Activated CD8-positive, alpha-beta memory T cell treated with anti-CD3 and anti-CD28 coated beads, Interleukin-2, amount 10 ng/mL, durations not matched to agents 7 days and 5 days (primary cell): ENCODE measurements around the gene TMEM87B. TPM values are rescaled to one million over a fixed set of nuclear protein-coding genes. Genes with fewer than 3 reads are reported as not detected.

ENCODE experiments used
- ATAC-seq: fragments of 150-1000 bp; cut with Tn5 transposase; one replicate; pipeline ENCODE4 v1.10.0; 2021; ENCODE audit warnings: moderate library complexity
- CTCF ChIA-PET: fragments of 350-600 bp; sonication (Branson Sonifier 250); formaldehyde crosslinking; loops from one replicate; lab custom pipeline; 2021; ENCODE audit warnings: antibody characterized with exemption; lab: Charles Lee
- DNase-seq: peaks from one replicate; pipeline ENCODE4 v3.0.0-alpha.2; 2020
- H3K27ac Mint-ChIP-seq: one replicate; pipeline ENCODE4 v1.8.0; 2021; ENCODE audit warnings: mild to moderate bottlenecking, mixed read lengths
- H3K27me3 Mint-ChIP-seq: one replicate; pipeline ENCODE4 v1.8.0; 2021; ENCODE audit warnings: mixed read lengths
- H3K36me3 Mint-ChIP-seq: one replicate; pipeline ENCODE4 v1.8.0; 2021; ENCODE audit warnings: mild to moderate bottlenecking, mixed read lengths
- H3K4me1 Mint-ChIP-seq: one replicate; pipeline ENCODE4 v1.8.0; 2021; ENCODE audit warnings: mixed read lengths
- H3K4me3 Mint-ChIP-seq: one replicate; pipeline ENCODE4 v1.8.0; 2021; ENCODE audit warnings: mild to moderate bottlenecking, moderate library complexity, mixed read lengths
- H3K9me3 Mint-ChIP-seq: one replicate; pipeline ENCODE4 v1.8.0; 2022; ENCODE audit warnings: low read depth, mixed read lengths
- total RNA-seq, 2 experiments: library from RNA; stranded (reverse); gene quantifications; one replicate each; pipeline ENCODE4 v1.2.3, GENCODE V29; 2021

TMEM87B gene
- 10 to 100 TPM; 19.1 to 19.7 TPM for total RNA-seq

DNA sequence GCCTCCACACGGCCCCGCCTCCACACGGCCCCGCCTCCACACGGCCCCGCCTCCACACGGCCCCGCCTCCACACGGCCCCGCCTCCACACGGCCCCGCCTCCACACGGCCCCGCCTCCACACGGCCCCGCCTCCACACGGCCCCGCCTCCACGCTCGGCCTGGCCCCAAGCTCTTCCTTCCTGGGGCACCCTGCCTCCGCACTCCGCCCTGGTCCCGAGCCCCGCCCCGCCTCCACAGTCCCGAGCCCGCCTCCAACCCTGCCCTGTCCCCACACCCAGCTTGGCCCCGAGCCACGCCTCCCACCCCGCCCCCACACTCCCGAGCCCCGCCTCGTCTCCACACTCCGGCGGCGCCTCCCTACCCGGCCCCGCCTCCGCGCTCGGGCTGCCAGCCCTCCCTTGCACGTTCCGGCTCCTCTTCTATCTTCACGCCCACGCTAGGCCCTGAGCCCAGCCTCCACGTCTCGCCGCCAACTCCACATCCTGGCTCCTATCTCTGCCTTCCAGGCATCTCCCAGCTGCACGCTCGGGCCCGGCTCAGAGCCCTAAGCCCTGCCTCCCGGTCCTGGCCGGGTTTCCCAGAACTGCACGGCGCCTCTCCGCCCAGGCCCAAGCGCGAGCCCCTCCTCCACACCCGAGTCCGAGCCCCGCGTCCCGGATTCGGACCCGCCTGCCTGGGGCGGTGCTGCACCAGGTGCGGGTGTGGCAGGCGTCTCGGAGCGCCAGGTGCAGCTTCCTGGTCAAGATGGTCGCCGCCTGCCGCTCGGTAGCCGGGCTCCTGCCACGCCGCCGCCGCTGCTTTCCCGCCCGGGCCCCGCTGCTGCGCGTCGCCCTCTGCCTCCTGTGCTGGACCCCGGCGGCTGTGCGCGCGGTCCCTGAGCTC lies at the start of gene TMEM87B:
Gene TMEM87B, plus strand, starts transcription at position 423 of the 883 bp plus-strand sequence. Its CDS starts 323 bp downstream, at position 746.
- Mint-ChIP-seq H3K27me3 (no peaks in the 10 kb centered on the region), H3K27ac (peak within 1 kb of the TSS; percentile 99), H3K9me3 (no peaks in the 10 kb centered on the region), H3K4me1 (peaks cover 38% of the 10 kb centered on the region), H3K4me3 (peak within 1 kb of the TSS; percentile 94), H3K36me3 (peaks cover 20% of the 10 kb centered on the region)
- peak; percentile 78 for ATAC-seq
- DNase-seq = peak; percentile 99
- CTCF ChIA-PET = interaction anchor here (0.6 to 1.5 kb wide), 4 partner anchors 159 to 204 kb away, joined by 3 to 9 read pairs (median 3); partner anchors contain the start of gene ZC3H8

GRCh38 chr2:112005406-112006075 lies 49.5 kb upstream of the TMEM87B start:
- Mint-ChIP-seq H3K4me1 (peaks cover 11% of the 10 kb centered on the region), H3K27ac (no peak overlapping the region), H3K27me3 (peaks cover 16% of the 10 kb centered on the region), H3K36me3 (no peaks in the 10 kb centered on the region), H3K4me3 (no peak overlapping the region), H3K9me3 (no peaks in the 10 kb centered on the region)
- CTCF ChIA-PET = no interaction called here
- DNase-seq (peak; percentile 35), ATAC-seq (no peak)

DNA sequence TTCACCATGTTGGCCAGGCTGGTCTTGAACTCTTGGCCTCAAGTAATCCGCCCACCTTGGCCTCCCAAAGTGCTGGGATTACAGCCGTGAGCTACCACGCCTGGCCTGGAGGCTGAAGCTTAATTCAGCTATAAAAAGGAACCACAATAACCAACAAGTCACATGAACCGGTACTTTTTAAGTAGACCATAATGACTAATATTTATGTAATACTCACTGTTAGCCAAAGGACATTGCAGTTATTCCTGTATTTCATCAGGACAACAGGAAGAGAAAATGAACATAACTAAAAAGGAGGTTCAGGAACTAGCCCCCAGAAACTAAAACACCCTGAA lies 49.0 kb upstream of the TMEM87B start:
- peaks cover 12% of the 10 kb centered on the region for H3K27me3 Mint-ChIP-seq
- no peaks in the 10 kb centered on the region for H3K36me3 Mint-ChIP-seq
- peaks cover 11% of the 10 kb centered on the region for H3K4me1 Mint-ChIP-seq
- ATAC-seq (no peak), DNase-seq (no peak)
- H3K9me3 Mint-ChIP-seq = no peaks in the 10 kb centered on the region
- H3K27ac Mint-ChIP-seq = no peak overlapping the region
- no peak overlapping the region for H3K4me3 Mint-ChIP-seq
- CTCF ChIA-PET = no interaction called here

DNA sequence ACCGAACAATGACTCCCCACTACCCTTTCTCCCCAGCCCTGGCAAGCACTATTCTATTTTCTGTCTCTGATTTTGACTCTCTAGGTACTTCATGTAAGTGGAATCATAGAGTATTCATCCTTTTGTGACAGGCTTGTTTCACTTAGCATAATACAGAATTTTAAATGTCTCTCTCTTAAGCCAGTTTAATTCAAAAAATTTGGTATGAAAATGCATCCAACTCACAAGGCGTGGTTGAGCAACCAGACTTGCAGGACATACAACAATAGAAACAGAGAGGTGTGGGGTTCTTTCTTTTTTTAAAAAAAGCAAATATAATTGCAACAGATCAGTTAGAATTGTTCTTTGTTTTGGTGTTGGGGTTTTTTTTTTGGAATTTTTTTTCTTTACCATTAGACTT lies 47.6 kb upstream of the TMEM87B start:
- Mint-ChIP-seq H3K4me3 (no peak overlapping the region), H3K4me1 (peaks cover 6% of the 10 kb centered on the region), H3K27ac (no peak overlapping the region), H3K36me3 (no peaks in the 10 kb centered on the region), H3K9me3 (no peaks in the 10 kb centered on the region), H3K27me3 (peaks cover 10% of the 10 kb centered on the region)
- no peak for ATAC-seq
- DNase-seq = no peak
- CTCF ChIA-PET = no interaction called here

DNA sequence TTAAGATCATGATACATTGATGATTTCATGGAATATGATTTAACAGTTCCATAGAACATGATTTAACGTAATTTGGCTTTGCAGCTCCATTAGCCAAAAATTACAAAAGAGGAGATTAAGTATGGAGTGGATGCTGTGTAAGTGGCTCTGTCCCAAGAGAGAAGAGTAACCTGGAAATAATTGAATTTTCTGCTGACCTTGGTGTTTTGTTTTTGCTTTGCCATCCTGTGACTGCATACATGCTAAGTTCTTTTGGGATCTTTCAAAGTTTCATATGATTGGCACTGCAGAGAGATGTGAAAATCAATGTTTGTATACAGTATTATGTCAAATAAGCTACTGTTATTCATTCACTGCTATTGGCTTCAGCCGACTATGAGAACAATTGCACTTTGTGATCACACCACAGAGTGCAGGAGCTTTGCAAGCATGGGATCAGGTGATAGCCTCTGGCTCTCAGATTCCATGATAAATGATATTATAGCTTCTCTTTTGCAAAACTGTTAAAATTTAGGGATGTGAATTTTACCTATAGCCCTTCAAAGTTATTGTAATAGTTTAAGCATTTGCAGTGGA lies 46.1 kb upstream of the TMEM87B start:
- no peak overlapping the region for H3K4me3 Mint-ChIP-seq
- H3K4me1 Mint-ChIP-seq = peaks cover 6% of the 10 kb centered on the region
- H3K27ac Mint-ChIP-seq = no peak overlapping the region
- peaks cover 12% of the 10 kb centered on the region for H3K27me3 Mint-ChIP-seq
- no peak for DNase-seq
- no peak for ATAC-seq
- no peaks in the 10 kb centered on the region for H3K36me3 Mint-ChIP-seq
- no peaks in the 10 kb centered on the region for H3K9me3 Mint-ChIP-seq
- CTCF ChIA-PET = no interaction called here

GRCh38 chr2:112010751-112011150 lies 44.3 kb upstream of the TMEM87B start:
- Mint-ChIP-seq H3K36me3 (no peaks in the 10 kb centered on the region), H3K27ac (no peak overlapping the region), H3K27me3 (peaks cover 15% of the 10 kb centered on the region), H3K9me3 (no peaks in the 10 kb centered on the region), H3K4me1 (no peaks in the 10 kb centered on the region), H3K4me3 (no peak overlapping the region)
- ATAC-seq = no peak
- no peak for DNase-seq
- CTCF ChIA-PET = no interaction called here

- no peaks in the 10 kb centered on the region for H3K4me1 Mint-ChIP-seq
- H3K4me3 Mint-ChIP-seq = no peak overlapping the region
- DNase-seq = no peak
- CTCF ChIA-PET = no interaction called here
- H3K27ac Mint-ChIP-seq = no peak overlapping the region
- H3K27me3 Mint-ChIP-seq = peaks cover 19% of the 10 kb centered on the region
- ATAC-seq = no peak
- H3K9me3 Mint-ChIP-seq = no peaks in the 10 kb centered on the region
- H3K36me3 Mint-ChIP-seq = no peaks in the 10 kb centered on the region
These were observed 42.5 kb upstream of the TMEM87B start for GRCh38 chr2:112012556-112012955.

GRCh38 chr2:112018846-112019245 lies 36.2 kb upstream of the TMEM87B start:
- H3K27ac Mint-ChIP-seq = no peak overlapping the region
- H3K9me3 Mint-ChIP-seq = no peaks in the 10 kb centered on the region
- no peak overlapping the region for H3K4me3 Mint-ChIP-seq
- no peak for ATAC-seq
- peaks cover 27% of the 10 kb centered on the region for H3K27me3 Mint-ChIP-seq
- DNase-seq = no peak
- H3K36me3 Mint-ChIP-seq = no peaks in the 10 kb centered on the region
- H3K4me1 Mint-ChIP-seq = no peaks in the 10 kb centered on the region
- CTCF ChIA-PET = no interaction called here

GRCh38 chr2:112019569-112019982 lies 35.5 kb upstream of the TMEM87B start:
- ATAC-seq = no peak
- H3K4me1 Mint-ChIP-seq = peaks cover 1% of the 10 kb centered on the region
- no peaks in the 10 kb centered on the region for H3K36me3 Mint-ChIP-seq
- CTCF ChIA-PET = no interaction called here
- peaks cover 27% of the 10 kb centered on the region for H3K27me3 Mint-ChIP-seq
- H3K4me3 Mint-ChIP-seq = no peak overlapping the region
- H3K27ac Mint-ChIP-seq = no peak overlapping the region
- no peaks in the 10 kb centered on the region for H3K9me3 Mint-ChIP-seq
- DNase-seq = no peak

GRCh38 chr2:112020561-112020960 lies 34.5 kb upstream of the TMEM87B start:
- Mint-ChIP-seq H3K36me3 (no peaks in the 10 kb centered on the region), H3K4me3 (no peak overlapping the region), H3K4me1 (peaks cover 1% of the 10 kb centered on the region), H3K9me3 (no peaks in the 10 kb centered on the region), H3K27ac (no peak overlapping the region), H3K27me3 (peaks cover 24% of the 10 kb centered on the region)
- ATAC-seq (no peak), DNase-seq (no peak)
- CTCF ChIA-PET = no interaction called here

GRCh38 chr2:112021290-112021689 lies 33.8 kb upstream of the TMEM87B start:
- H3K27ac Mint-ChIP-seq = no peak overlapping the region
- ATAC-seq (no peak), DNase-seq (no peak)
- H3K4me3 Mint-ChIP-seq = no peak overlapping the region
- no peaks in the 10 kb centered on the region for H3K9me3 Mint-ChIP-seq
- peaks cover 1% of the 10 kb centered on the region for H3K4me1 Mint-ChIP-seq
- H3K27me3 Mint-ChIP-seq = peaks cover 24% of the 10 kb centered on the region
- CTCF ChIA-PET = no interaction called here
- no peaks in the 10 kb centered on the region for H3K36me3 Mint-ChIP-seq

GRCh38 chr2:112021781-112022231 lies 33.3 kb upstream of the TMEM87B start:
- Mint-ChIP-seq H3K4me1 (peaks cover 1% of the 10 kb centered on the region), H3K27ac (no peak overlapping the region), H3K4me3 (no peak overlapping the region), H3K36me3 (no peaks in the 10 kb centered on the region), H3K9me3 (no peaks in the 10 kb centered on the region), H3K27me3 (peaks cover 19% of the 10 kb centered on the region)
- no peak for DNase-seq
- no peak for ATAC-seq
- CTCF ChIA-PET = no interaction called here

DNA sequence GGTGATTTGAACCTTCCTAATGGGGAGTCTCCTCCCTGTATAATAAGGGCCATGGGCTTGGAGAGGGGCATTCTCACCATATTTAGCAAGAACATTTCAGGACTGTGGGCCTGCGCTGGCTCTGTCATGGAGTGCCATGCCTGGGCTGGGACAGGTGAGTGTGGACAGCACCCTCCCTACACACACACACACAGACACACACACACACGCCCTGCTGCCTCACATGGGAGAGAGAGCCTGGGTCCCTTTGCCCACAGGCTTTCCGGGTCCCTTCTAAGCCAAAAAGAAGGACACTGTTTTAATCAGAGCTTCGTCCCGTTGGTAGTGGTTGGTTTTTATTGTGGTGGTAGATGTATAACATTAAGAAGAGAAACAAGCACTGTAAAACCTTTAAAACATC lies 31.4 kb upstream of the TMEM87B start:
- Mint-ChIP-seq H3K9me3 (no peaks in the 10 kb centered on the region), H3K27ac (no peak overlapping the region), H3K4me1 (peaks cover 1% of the 10 kb centered on the region), H3K27me3 (peaks cover 13% of the 10 kb centered on the region), H3K36me3 (no peaks in the 10 kb centered on the region), H3K4me3 (no peak overlapping the region)
- DNase-seq (no peak), ATAC-seq (no peak)
- CTCF ChIA-PET = no interaction called here
